K562 (cell line): ENCODE measurements around the gene ZNF513. TPM values are rescaled to one million over a fixed set of nuclear protein-coding genes. Genes with fewer than 3 reads are reported as not detected.

Experiments used
- ARID3A ChIP-seq: IDR thresholded peaks from 2 replicates; pipeline ENCODE4 v1.6.1; 2012; ENCODE audit warnings: low read depth, low read length, improper control_type of control experiment, borderline replicate concordance
- ARID3B ChIP-seq: fragments of 250-450 bp; sonication (Bioruptor Pico); IDR thresholded peaks from 2 replicates; pipeline ENCODE4 v1.4.0; 2020; ENCODE audit warnings: borderline replicate concordance
- BRCA1 ChIP-seq, 2 experiments: fragments of 450-650 bp in 1 of 2; sonication (generic) in 1 of 2; formaldehyde crosslinking in 1 of 2; IDR thresholded peaks; 2 replicates each; pipeline versions ENCODE4 v1.5.0 to v1.6.1; 2017 to 2020; ENCODE audit warnings: mild to moderate bottlenecking in 1 of 2, missing genetic modification reagents in 1 of 2
- CBFA2T3 ChIP-seq: fragments of 450-650 bp; IDR thresholded peaks from 2 replicates; pipeline ENCODE4 v1.6.1; 2017
- EWSR1 ChIP-seq: fragments of 450-650 bp; IDR thresholded peaks from 2 replicates; pipeline ENCODE4 v1.6.1; 2018; ENCODE audit warnings: borderline replicate concordance, mild to moderate bottlenecking, low read depth, moderate library complexity; ENCODE audit not compliant: partially characterized antibody
- FIP1L1 ChIP-seq: fragments of 200-400 bp; formaldehyde crosslinking; IDR thresholded peaks from 2 replicates; pipeline ENCODE4 v1.6.1; 2018; ENCODE audit warnings: mild to moderate bottlenecking, low read depth, low read length; ENCODE audit not compliant: poor library complexity, severe bottlenecking
- FUS ChIP-seq: fragments of 200-400 bp; formaldehyde crosslinking; optimal IDR thresholded peaks from 2 replicates; pipeline ENCODE3; 2017; ENCODE audit warnings: low read depth, low read length
- HDAC2 ChIP-seq: fragments of 450-650 bp; IDR thresholded peaks from 2 replicates; pipeline ENCODE4 v1.6.1; 2016; ENCODE audit warnings: mild to moderate bottlenecking
- HNRNPUL1 ChIP-seq: fragments of 200-400 bp; formaldehyde crosslinking; IDR thresholded peaks from 2 replicates; pipeline ENCODE4 v1.6.1; 2017; ENCODE audit warnings: low read length
- MAFF ChIP-seq: IDR thresholded peaks from 2 replicates; pipeline ENCODE4 v1.6.1; 2012; ENCODE audit warnings: low read length, improper control_type of control experiment
- MCM7 ChIP-seq, 2 experiments: fragments of 450-650 bp; IDR thresholded peaks; 2 replicates each; pipeline ENCODE4 v1.6.1; 2016 to 2018
- SIN3B ChIP-seq: fragments of 450-650 bp; IDR thresholded peaks from 2 replicates; pipeline ENCODE4 v1.6.1; 2017; ENCODE audit warnings: low read depth, mild to moderate bottlenecking, moderate library complexity
- SLC30A9 ChIP-seq: fragments of 250-450 bp; sonication (Bioruptor Pico); IDR thresholded peaks from 2 replicates; pipeline ENCODE4 v1.8.0; 2022; ENCODE audit warnings: mild to moderate bottlenecking, moderate library complexity
- SMARCA4 ChIP-seq: fragments of 450-650 bp; IDR thresholded peaks from 2 replicates; pipeline ENCODE4 v1.6.1; 2016
- SRSF7 ChIP-seq: fragments of 200-400 bp; formaldehyde crosslinking; optimal IDR thresholded peaks from 2 replicates; pipeline ENCODE3; 2017; ENCODE audit warnings: mild to moderate bottlenecking, low read depth, low read length
- THAP12 ChIP-seq: fragments of 250-450 bp; sonication (Bioruptor Pico); IDR thresholded peaks from 2 replicates; pipeline ENCODE4 v1.9.0; 2021; ENCODE audit warnings: mild to moderate bottlenecking, inconsistent platforms
- ZNF263 ChIP-seq: sonication (generic); formaldehyde crosslinking; IDR thresholded peaks from 2 replicates; pipeline ENCODE4 v1.8.0; 2022; ENCODE audit warnings: mild to moderate bottlenecking, missing genetic modification reagents, borderline replicate concordance
- ZNF274 ChIP-seq: IDR thresholded peaks from 2 replicates; pipeline ENCODE4 v1.6.1; 2011; ENCODE audit warnings: low read depth, mild to moderate bottlenecking, low read length, moderate library complexity, borderline replicate concordance
- ZNF639 ChIP-seq, 2 experiments: fragments of 200-800 bp in 1 of 2; sonication (Bioruptor generic) in 1 of 2; sonication (generic) in 1 of 2; formaldehyde crosslinking in 1 of 2; IDR thresholded peaks in 1 of 2; conservative IDR thresholded peaks in 1 of 2; 2 replicates each; pipeline versions ENCODE4 v1.5.0 to v1.6.1; 2016 to 2020; ENCODE audit warnings: missing compliant biosample characterization in 1 of 2, missing genetic modification characterization in 1 of 2, missing genetic modification reagents in 1 of 2
- polyA plus RNA-seq, 8 experiments: library from polyadenylated mRNA; depleted of rRNA in 4 of 8; stranded (reverse) in 5 of 8; unstranded in 3 of 8; fragments of >200 nt; fragmentation: Nextera tagmentation in 2 of 8; fragmentation: Illumina TruSeq in 1 of 8; extraction: Ambion mirVana in 2 of 8; extraction: Trizol in 1 of 8; gene quantifications; 2 replicates each; pipeline versions ENCODE4 v1.2.1 to v1.2.3, GENCODE V29; 2011 to 2014; ENCODE audit warnings: inconsistent platforms in 1 of 8, missing spikeins in 1 of 8
- total RNA-seq, 7 experiments: library from RNA; depleted of rRNA in 6 of 7; stranded (reverse); fragments of >200 nt in 6 of 7; fragmentation: Illumina TruSeq in 2 of 7; extraction: Trizol in 2 of 7; gene quantifications; 2 replicates each; pipeline versions ENCODE4 v1.2.1 to v1.2.3, GENCODE V29; 2011 to 2021; ENCODE audit warnings: low replicate concordance in 1 of 7

ZNF513 gene
- total and polyA plus RNA-seq, 9 of the 15 experiments (the other 6 are each of a cell fraction or from before 2014, with no cell fraction given), result 0.04 to 13.6 (median 4.4) TPM

GRCh38 chr2:27356382-27357181, 24.0 kb downstream of the ZNF513 start, which contains the start of gene GTF3C2 (continued):
- TF ChIP-seq ARID3A (no peak), HNRNPUL1 (no peak), FUS (no peak), SLC30A9 (CRISPR knock-in tag) (no peak), SIN3B (peak; percentile 82), ZNF263 (peak; percentile 35; the same call in 1 of the 2 replicates), CBFA2T3 (no peak; the same call in 1 of the 2 replicates), HDAC2 (peak; percentile 69; the same call in 1 of the 2 replicates), ZNF274 (no peak), BRCA1 (IDR thresholded peaks at IDR 0.05) (no peak), BRCA1 (CRISPR knock-in tag; IDR thresholded peaks at IDR 0.05) (peak; percentile 28; the same call in 1 of the 2 replicates), THAP12 (peak; percentile 63; the same call in 1 of the 2 replicates), SRSF7 (no peak), ZNF639 (CRISPR knock-in tag; conservative IDR thresholded peaks at IDR 0.05 in 1 of 2, IDR thresholded peaks at IDR 0.05 in 1 of 2) (peak in 1 of 2 experiments; percentile 77; a peak in 1 of 4 replicates), ARID3B (no peak), FIP1L1 (no peak), MCM7 (IDR thresholded peaks at IDR 0.05) (no peak), MAFF (no peak), EWSR1 (no peak), SMARCA4 (peak; percentile 37; the same call in 1 of the 2 replicates)
